Natural killer cell (primary cell): Measurements from ENCODE around the gene ZNF160. TPM values are rescaled to one million over a fixed set of nuclear protein-coding genes. Genes with fewer than 3 reads are reported as not detected.

Experiments used
- ATAC-seq, 3 donors: fragments of 150-1000 bp in 2 of 3; fragments of 200-7000 bp in 1 of 3; cut with Tn5 transposase; 1 replicate in 1 of 3; 2 replicates in 2 of 3; pipeline ENCODE4 v1.10.0; 2021; ENCODE audit warnings: mild to moderate bottlenecking in 2 of 3, moderate library complexity in 2 of 3
- DNase-seq, 2 donors: peaks; one replicate each; pipeline versions ENCODE4 v3.0.0 to v3.0.0-alpha.2; 2013 to 2021; ENCODE audit warnings: mixed read lengths in 1 of 2
- H3K27ac ChIP-seq: one replicate; pipeline ENCODE4 v1.5.1; 2013; ENCODE audit warnings: mild to moderate bottlenecking, low read length
- H3K27me3 ChIP-seq: one replicate; pipeline ENCODE4 v1.6.1; 2013; ENCODE audit warnings: low read length; ENCODE audit not compliant: control insufficient read depth, insufficient read depth
- H3K36me3 ChIP-seq: one replicate; pipeline ENCODE4 v1.6.1; 2013; ENCODE audit warnings: low read length; ENCODE audit not compliant: control insufficient read depth, insufficient read depth
- H3K4me1 ChIP-seq: one replicate; pipeline ENCODE4 v1.6.1; 2013; ENCODE audit warnings: low read length; ENCODE audit not compliant: control insufficient read depth, insufficient read depth
- H3K4me3 ChIP-seq: one replicate; pipeline ENCODE4 v1.5.1; 2013; ENCODE audit warnings: low read length
- H3K9me3 ChIP-seq: one replicate; pipeline ENCODE4 v1.6.1; 2013; ENCODE audit warnings: low read length; ENCODE audit not compliant: control insufficient read depth, insufficient read depth
- H3K27ac Mint-ChIP-seq, 2 donors: one replicate each; pipeline ENCODE4 v1.8.0; 2022; ENCODE audit warnings: mild to moderate bottlenecking in 2 of 2, mixed read lengths in 2 of 2, moderate library complexity in 1 of 2
- H3K27me3 Mint-ChIP-seq, 2 donors: one replicate each; pipeline ENCODE4 v1.8.0; 2022; ENCODE audit warnings: low read depth in 2 of 2, mixed read lengths in 2 of 2
- H3K36me3 Mint-ChIP-seq: one replicate; pipeline ENCODE4 v1.8.0; 2022; ENCODE audit warnings: mixed read lengths
- H3K4me1 Mint-ChIP-seq, 2 donors: one replicate each; pipeline ENCODE4 v1.8.0; 2022; ENCODE audit warnings: mixed read lengths in 2 of 2
- H3K4me3 Mint-ChIP-seq: one replicate; pipeline ENCODE4 v1.8.0; 2022; ENCODE audit warnings: mild to moderate bottlenecking, moderate library complexity, mixed read lengths
- H3K9me3 Mint-ChIP-seq, 2 donors: one replicate each; pipeline ENCODE4 v1.8.0; 2022; ENCODE audit warnings: mixed read lengths in 2 of 2
- WGBS: methylation state at CpG from one replicate; pipeline ENCODE4 v1.1.7; 2013; ENCODE audit warnings: missing lambda C conversion rate; ENCODE audit not compliant: insufficient coverage; 5-methylcytosine and 5-hydroxymethylcytosine counted together
- intact Hi-C: fragments of 100-400 bp; cut with micrococcal nuclease; formaldehyde crosslinking; loops from one replicate; pipeline ENCODE4 v1.14.2; 2022
- total RNA-seq, 4 donors: library from RNA; stranded (reverse); fragments of 120-200 nt in 1 of 4; gene quantifications; one replicate each; pipeline versions ENCODE4 v1.2.3 to v1.2.4, GENCODE V29; 2013 to 2022
- TF ChIP-seq, protein P1 (sequence below): fragments of 200-600 bp; IDR thresholded peaks from one replicate; pipeline ENCODE4 v1.8.0; 2022; ENCODE audit warnings: antibody characterized with exemption

The ZNF160 gene
- total RNA-seq, 3 donors from 2014 or later (not counting 1 experiment from before 2014, with no cell fraction given): 43.9 to 54.9 (median 54.7) TPM

DNA sequence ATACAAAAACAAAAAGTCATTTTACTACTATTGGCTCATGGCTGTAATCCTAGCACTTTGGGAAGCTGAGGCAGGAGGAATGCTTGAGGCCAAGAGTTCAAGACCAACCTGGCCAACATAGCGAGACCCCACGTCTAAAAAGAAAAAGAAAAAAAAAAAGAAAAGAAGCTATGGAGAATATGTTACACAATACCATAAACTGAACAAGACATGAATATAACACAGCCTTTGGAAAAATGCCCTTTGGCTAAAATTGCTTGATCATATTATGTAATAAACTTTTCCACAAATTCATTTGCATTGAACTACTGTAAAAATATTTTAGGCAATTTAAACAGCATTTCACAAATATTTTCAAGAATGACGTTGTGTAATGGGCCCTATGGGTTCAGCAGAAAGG, 33.2 kb upstream of the ZNF160 start:
- TF ChIP-seq, protein P1, sequence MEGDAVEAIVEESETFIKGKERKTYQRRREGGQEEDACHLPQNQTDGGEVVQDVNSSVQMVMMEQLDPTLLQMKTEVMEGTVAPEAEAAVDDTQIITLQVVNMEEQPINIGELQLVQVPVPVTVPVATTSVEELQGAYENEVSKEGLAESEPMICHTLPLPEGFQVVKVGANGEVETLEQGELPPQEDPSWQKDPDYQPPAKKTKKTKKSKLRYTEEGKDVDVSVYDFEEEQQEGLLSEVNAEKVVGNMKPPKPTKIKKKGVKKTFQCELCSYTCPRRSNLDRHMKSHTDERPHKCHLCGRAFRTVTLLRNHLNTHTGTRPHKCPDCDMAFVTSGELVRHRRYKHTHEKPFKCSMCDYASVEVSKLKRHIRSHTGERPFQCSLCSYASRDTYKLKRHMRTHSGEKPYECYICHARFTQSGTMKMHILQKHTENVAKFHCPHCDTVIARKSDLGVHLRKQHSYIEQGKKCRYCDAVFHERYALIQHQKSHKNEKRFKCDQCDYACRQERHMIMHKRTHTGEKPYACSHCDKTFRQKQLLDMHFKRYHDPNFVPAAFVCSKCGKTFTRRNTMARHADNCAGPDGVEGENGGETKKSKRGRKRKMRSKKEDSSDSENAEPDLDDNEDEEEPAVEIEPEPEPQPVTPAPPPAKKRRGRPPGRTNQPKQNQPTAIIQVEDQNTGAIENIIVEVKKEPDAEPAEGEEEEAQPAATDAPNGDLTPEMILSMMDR: no peak
- DNase-seq (no peak), ATAC-seq (no peak)
- no peaks in the 10 kb centered on the region for H3K36me3 ChIP-seq
- Mint-ChIP-seq H3K27me3 (no peaks in the 10 kb centered on the region), H3K9me3 (peaks cover 8 to 20% of the 10 kb centered on the region in 2 donors), H3K36me3 (peaks cover 49% of the 10 kb centered on the region), H3K4me1 (peaks cover 7 to 18% of the 10 kb centered on the region in 2 donors), H3K4me3 (no peak overlapping the region), H3K27ac (no peak overlapping the region)
- H3K27me3 ChIP-seq: peaks cover 2% of the 10 kb centered on the region
- 100% methylated on average over 1 of the region's 3 CpGs for WGBS
- peaks cover 69% of the 10 kb centered on the region for H3K9me3 ChIP-seq
- peaks cover 15% of the 10 kb centered on the region for H3K4me1 ChIP-seq
- intact Hi-C loops: no loop called here
- H3K27ac ChIP-seq: no peak overlapping the region
- H3K4me3 ChIP-seq: no peak overlapping the region

DNA sequence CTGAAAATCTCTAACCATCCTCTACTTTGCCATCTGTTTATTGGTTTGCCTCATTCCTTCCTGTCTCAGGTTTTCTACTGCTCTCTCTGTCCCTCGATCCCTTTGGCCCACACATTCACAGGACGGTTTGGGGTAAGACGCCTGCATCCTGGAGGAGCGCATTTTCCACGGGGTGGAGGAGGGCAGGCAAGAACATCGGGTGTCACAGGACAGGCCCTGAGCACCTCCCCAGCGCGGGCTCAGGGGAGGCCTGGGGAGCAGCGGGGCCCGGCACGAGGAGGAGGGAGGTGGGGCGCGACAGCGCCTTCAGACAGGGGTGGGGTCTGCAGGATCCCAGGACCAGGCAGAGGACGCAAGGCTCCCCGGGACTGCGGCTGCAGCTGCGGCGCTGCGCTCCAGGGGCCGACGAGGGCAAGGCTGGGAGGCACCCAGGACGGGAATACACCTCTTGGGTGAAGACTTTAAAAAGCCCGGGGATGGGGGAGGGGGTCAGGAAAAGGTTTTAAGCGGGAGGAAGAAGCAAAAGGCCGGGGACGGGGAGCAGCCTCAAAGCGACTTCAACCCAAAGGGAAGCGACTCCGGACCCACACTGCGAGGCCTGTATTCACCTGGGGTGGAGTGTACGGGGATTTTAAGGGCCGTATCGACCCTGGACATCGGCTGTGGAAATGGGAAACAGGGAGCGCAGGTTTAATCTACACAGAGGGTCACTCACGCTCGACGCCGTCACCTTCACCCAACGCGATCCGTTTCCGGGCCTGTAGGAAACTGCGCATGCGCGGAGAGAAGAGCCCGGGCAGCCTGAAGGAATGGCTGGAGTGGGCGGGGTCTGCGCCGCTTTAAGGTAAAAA, 29.1 kb upstream of the ZNF160 start, which contains the start of gene ZNF415:
Gene ZNF415, minus strand, starts transcription at position 770 of the 851 bp plus-strand sequence. CDS start 10,234 bp downstream, outside the sequence.
- Histone ChIP-seq H3K4me3 (peak within 1 kb of the TSS; percentile 71), H3K27me3 (peaks cover 5% of the 10 kb centered on the region), H3K36me3 (no peaks in the 10 kb centered on the region), H3K27ac (peak within 1 kb of the TSS; percentile 70), H3K9me3 (peaks cover 34% of the 10 kb centered on the region), H3K4me1 (peaks cover 15% of the 10 kb centered on the region)
- Mint-ChIP-seq H3K4me3 (peak within 1 kb of the TSS; percentile 69), H3K4me1 (peaks cover 7 to 21% of the 10 kb centered on the region in 2 donors), H3K36me3 (peaks cover 25% of the 10 kb centered on the region), H3K27me3 (no peaks in the 10 kb centered on the region), H3K27ac (peak within 1 kb of the TSS; percentile 50 to 59), H3K9me3 (peaks cover 4 to 16% of the 10 kb centered on the region in 2 donors)
- TF ChIP-seq, protein P1: no peak
- ATAC-seq: peak in 2 of 3 donors; percentile 75 to 96
- DNase-seq: peak; percentile 60 to 71
- intact Hi-C loops: no loop called here
- WGBS: 4% methylated on average over 51 of the region's 51 CpGs

DNA sequence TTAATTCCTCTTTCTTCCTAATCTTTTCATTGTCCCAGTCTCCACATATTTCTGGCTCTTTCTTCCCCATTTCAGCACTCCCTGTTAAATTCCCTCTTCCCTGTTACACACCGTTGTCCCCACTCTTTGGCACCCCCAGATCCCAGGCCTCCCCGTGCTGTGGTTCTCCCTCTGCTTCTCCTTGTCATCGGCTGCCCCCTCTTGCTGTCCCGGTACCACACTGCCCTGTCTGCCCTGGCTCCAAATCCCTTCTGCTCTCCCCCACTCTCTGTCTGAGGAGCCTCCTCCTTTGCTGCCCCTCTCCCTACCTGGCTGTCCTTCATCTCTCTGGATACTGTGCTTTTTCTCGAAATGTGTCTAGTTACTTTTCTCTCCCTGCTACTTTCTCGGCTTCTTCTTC, 28.5 kb upstream of the ZNF160 start:
- Mint-ChIP-seq H3K4me1 (peaks cover 7 to 21% of the 10 kb centered on the region in 2 donors), H3K9me3 (peaks cover 3 to 13% of the 10 kb centered on the region in 2 donors), H3K36me3 (peaks cover 21% of the 10 kb centered on the region), H3K27me3 (no peaks in the 10 kb centered on the region), H3K27ac (peak overlapping the region in 1 of 2 donors; percentile 59), H3K4me3 (peak overlapping the region; percentile 69)
- DNase-seq (no peak), ATAC-seq (no peak)
- intact Hi-C loops: no loop called here
- Histone ChIP-seq H3K4me3 (no peak overlapping the region), H3K27me3 (peaks cover 5% of the 10 kb centered on the region), H3K4me1 (peaks cover 15% of the 10 kb centered on the region), H3K9me3 (peaks cover 28% of the 10 kb centered on the region), H3K36me3 (no peaks in the 10 kb centered on the region), H3K27ac (no peak overlapping the region)
- TF ChIP-seq, protein P1: no peak
- WGBS: 60% methylated on average over 6 of the region's 6 CpGs
